ENCODE results near the gene RBM33.

Gene RBM33

GRCh38 chr7:155638366-155638765 is 6.1 kb upstream of the RBM33 start:
- Histone ChIP-seq H3K4me2 (ENCODE audit: insufficient read depth, low read length, poor library complexity, severe bottlenecking) (no peak overlapping the region), H2AFZ (ENCODE audit: low read length) (no peak overlapping the region), H2BK12ac (ENCODE audit: low read length) (no peak overlapping the region), H3K14ac (ENCODE audit: low read length) (no peak overlapping the region), H4K8ac (ENCODE audit: low read depth, low read length) (no peak overlapping the region), H3K23ac (ENCODE audit: low read depth, low read length, poor library complexity) (no peak overlapping the region), H2BK5ac (ENCODE audit: low read length) (no peak overlapping the region), H4K91ac (ENCODE audit: low read depth, low read length, poor library complexity) (no peak overlapping the region), H3K9me3 (replicated peaks in 1 of 2; ENCODE audit: control insufficient read depth in 2 of 2, insufficient read depth in 1 of 2, low read depth in 1 of 2, low read length in 2 of 2) (peaks cover 20 to 63% of the 10 kb centered on the region in 2 donors), H2AK5ac (ENCODE audit: low read depth, low read length) (no peak overlapping the region), H3K27ac (replicated peaks; ENCODE audit: low read length) (no peak overlapping the region), H2BK120ac (ENCODE audit: low read depth, low read length) (no peak overlapping the region), H3K9ac (ENCODE audit: low read depth, low read length, poor library complexity) (no peak overlapping the region), H3K18ac (ENCODE audit: low read length) (no peak overlapping the region), H3K4ac (ENCODE audit: low read length) (no peak overlapping the region), H3K36me3 (replicated peaks in 1 of 2; ENCODE audit: control insufficient read depth in 2 of 2, insufficient read depth in 2 of 2, low read length in 2 of 2) (peaks cover 10 to 27% of the 10 kb centered on the region in 2 donors), H3K27me3 (ENCODE audit: control insufficient read depth in 3 of 3, insufficient read depth in 3 of 3, low read depth in 1 of 3, low read length in 3 of 3) (no peaks in the 10 kb centered on the region), H3K79me1 (ENCODE audit: low read depth, low read length) (no peaks in the 10 kb centered on the region), H2BK15ac (ENCODE audit: low read length) (no peak overlapping the region), H3K4me3 (ENCODE audit: low read length in 2 of 2) (no peak overlapping the region), H3K4me1 (ENCODE audit: control insufficient read depth in 2 of 2, insufficient read depth in 1 of 2, low read depth in 1 of 2, low read length in 2 of 2) (no peaks in the 10 kb centered on the region)
- no peak for DNase-seq (ENCODE audit: low spot score)
- no CpG with 5 or more reads among the region's 6 CpGs for WGBS, 2 donors (ENCODE audit: extremely low coverage in 2 of 2, insufficient read length in 2 of 2, insufficient replicate concordance in 1 of 2)

GRCh38 chr7:155639958-155640520 is 4.4 kb upstream of the RBM33 start:
- H3K18ac ChIP-seq (ENCODE audit: low read length), result no peak overlapping the region
- H3K27ac ChIP-seq (replicated peaks; ENCODE audit: low read length), result no peak overlapping the region
- no peak overlapping the region for H2BK5ac ChIP-seq (ENCODE audit: low read length)
- H3K23ac ChIP-seq (ENCODE audit: low read depth, low read length, poor library complexity), result no peak overlapping the region
- H3K4ac ChIP-seq (ENCODE audit: low read length), result no peak overlapping the region
- H2BK120ac ChIP-seq (ENCODE audit: low read depth, low read length), result no peak overlapping the region
- H3K27me3 ChIP-seq (ENCODE audit: control insufficient read depth in 3 of 3, insufficient read depth in 3 of 3, low read depth in 1 of 3, low read length in 3 of 3), result no peaks in the 10 kb centered on the region
- H2AFZ ChIP-seq (ENCODE audit: low read length), result no peak overlapping the region
- H2BK15ac ChIP-seq (ENCODE audit: low read length), result no peak overlapping the region
- no peak overlapping the region for H3K14ac ChIP-seq (ENCODE audit: low read length)
- no peak overlapping the region for H4K8ac ChIP-seq (ENCODE audit: low read depth, low read length)
- no peak overlapping the region for H2AK5ac ChIP-seq (ENCODE audit: low read depth, low read length)
- H3K36me3 ChIP-seq (replicated peaks in 1 of 2; ENCODE audit: control insufficient read depth in 2 of 2, insufficient read depth in 2 of 2, low read length in 2 of 2), result peaks cover 10 to 27% of the 10 kb centered on the region in 2 donors
- no CpG with 5 or more reads among the region's 1 CpG for WGBS, 2 donors (ENCODE audit: extremely low coverage in 2 of 2, insufficient read length in 2 of 2, insufficient replicate concordance in 1 of 2)
- H2BK12ac ChIP-seq (ENCODE audit: low read length), result no peak overlapping the region
- no peak for DNase-seq (ENCODE audit: low spot score)
- peaks cover 19 to 59% of the 10 kb centered on the region in 2 donors for H3K9me3 ChIP-seq (replicated peaks in 1 of 2; ENCODE audit: control insufficient read depth in 2 of 2, insufficient read depth in 1 of 2, low read depth in 1 of 2, low read length in 2 of 2)
- H3K4me3 ChIP-seq (ENCODE audit: low read length in 2 of 2), result no peak overlapping the region
- H3K4me1 ChIP-seq (ENCODE audit: control insufficient read depth in 2 of 2, insufficient read depth in 1 of 2, low read depth in 1 of 2, low read length in 2 of 2), result no peaks in the 10 kb centered on the region
- no peak overlapping the region for H4K91ac ChIP-seq (ENCODE audit: low read depth, low read length, poor library complexity)
- no peak overlapping the region for H3K4me2 ChIP-seq (ENCODE audit: insufficient read depth, low read length, poor library complexity, severe bottlenecking)
- H3K9ac ChIP-seq (ENCODE audit: low read depth, low read length, poor library complexity), result no peak overlapping the region
- H3K79me1 ChIP-seq (ENCODE audit: low read depth, low read length), result peaks cover 3% of the 10 kb centered on the region

DNA sequence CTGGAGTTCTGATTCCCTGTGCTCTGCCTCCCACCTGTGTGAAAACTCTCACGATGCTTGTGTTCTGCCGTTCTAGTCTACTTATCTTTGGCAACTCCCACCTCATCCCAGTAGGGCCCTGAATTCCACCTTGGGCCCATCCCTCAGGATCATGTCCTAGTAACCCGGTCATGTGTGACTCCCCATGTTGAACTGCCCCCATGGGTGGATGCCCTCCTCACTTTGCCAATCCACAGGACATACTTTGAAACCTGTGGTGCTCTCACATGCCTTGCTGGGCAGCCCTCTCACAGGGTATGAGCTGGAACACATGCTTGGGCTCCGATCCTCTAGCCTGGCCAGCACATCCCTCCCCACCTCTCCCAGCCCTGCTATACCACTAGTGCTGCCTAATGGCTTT is 3.8 kb upstream of the RBM33 start:
- WGBS, 2 donors (ENCODE audit: extremely low coverage in 2 of 2, insufficient read length in 2 of 2, insufficient replicate concordance in 1 of 2), result no CpG with 5 or more reads among the region's 4 CpGs
- no peaks in the 10 kb centered on the region for H3K27me3 ChIP-seq (ENCODE audit: control insufficient read depth in 3 of 3, insufficient read depth in 3 of 3, low read depth in 1 of 3, low read length in 3 of 3)
- peaks cover 19 to 58% of the 10 kb centered on the region in 2 donors for H3K9me3 ChIP-seq (replicated peaks in 1 of 2; ENCODE audit: control insufficient read depth in 2 of 2, insufficient read depth in 1 of 2, low read depth in 1 of 2, low read length in 2 of 2)

GRCh38 chr7:155643804-155644177 is 670 bp upstream of the RBM33 start:
- Histone ChIP-seq H3K36me3 (replicated peaks in 1 of 2; ENCODE audit: control insufficient read depth in 2 of 2, insufficient read depth in 2 of 2, low read length in 2 of 2) (peaks cover 13 to 52% of the 10 kb centered on the region in 2 donors), H2BK5ac (ENCODE audit: low read length) (peak overlapping the region; percentile 43)
- no peak for DNase-seq (ENCODE audit: low spot score)

More for the DNA sequence above, 3.8 kb upstream of the RBM33 start:
- H2BK15ac ChIP-seq (ENCODE audit: low read length), result no peak overlapping the region
- no peak overlapping the region for H3K4me2 ChIP-seq (ENCODE audit: insufficient read depth, low read length, poor library complexity, severe bottlenecking)
- no peak overlapping the region for H2BK5ac ChIP-seq (ENCODE audit: low read length)
- H3K4ac ChIP-seq (ENCODE audit: low read length), result no peak overlapping the region
- no peak overlapping the region for H4K8ac ChIP-seq (ENCODE audit: low read depth, low read length)
- no peak overlapping the region for H3K23ac ChIP-seq (ENCODE audit: low read depth, low read length, poor library complexity)
- H3K27ac ChIP-seq (replicated peaks; ENCODE audit: low read length), result no peak overlapping the region
- no peak overlapping the region for H2BK120ac ChIP-seq (ENCODE audit: low read depth, low read length)
- H3K79me1 ChIP-seq (ENCODE audit: low read depth, low read length), result peaks cover 3% of the 10 kb centered on the region
- no peak overlapping the region for H3K4me3 ChIP-seq (ENCODE audit: low read length in 2 of 2)
- no peak overlapping the region for H3K14ac ChIP-seq (ENCODE audit: low read length)
- H3K18ac ChIP-seq (ENCODE audit: low read length), result no peak overlapping the region
- no peak for DNase-seq (ENCODE audit: low spot score)
- no peak overlapping the region for H4K91ac ChIP-seq (ENCODE audit: low read depth, low read length, poor library complexity)
- no peak overlapping the region for H2AFZ ChIP-seq (ENCODE audit: low read length)
- H2AK5ac ChIP-seq (ENCODE audit: low read depth, low read length), result no peak overlapping the region
- H3K4me1 ChIP-seq (ENCODE audit: control insufficient read depth in 2 of 2, insufficient read depth in 1 of 2, low read depth in 1 of 2, low read length in 2 of 2), result no peaks in the 10 kb centered on the region
- no peak overlapping the region for H3K9ac ChIP-seq (ENCODE audit: low read depth, low read length, poor library complexity)
- no peak overlapping the region for H2BK12ac ChIP-seq (ENCODE audit: low read length)
- H3K36me3 ChIP-seq (replicated peaks in 1 of 2; ENCODE audit: control insufficient read depth in 2 of 2, insufficient read depth in 2 of 2, low read length in 2 of 2), result peaks cover 10 to 27% of the 10 kb centered on the region in 2 donors

More at GRCh38 chr7:155643804-155644177, 670 bp upstream of the RBM33 start:
- Histone ChIP-seq H3K9ac (ENCODE audit: low read depth, low read length, poor library complexity) (peak overlapping the region; percentile 98), H2BK120ac (ENCODE audit: low read depth, low read length) (no peak overlapping the region), H2BK12ac (ENCODE audit: low read length) (no peak overlapping the region), H3K14ac (ENCODE audit: low read length) (peak overlapping the region; percentile 99), H3K18ac (ENCODE audit: low read length) (peak overlapping the region; percentile 99), H4K8ac (ENCODE audit: low read depth, low read length) (no peak overlapping the region), H4K91ac (ENCODE audit: low read depth, low read length, poor library complexity) (peak overlapping the region; percentile 69), H3K9me3 (replicated peaks in 1 of 2; ENCODE audit: control insufficient read depth in 2 of 2, insufficient read depth in 1 of 2, low read depth in 1 of 2, low read length in 2 of 2) (peaks cover 13 to 57% of the 10 kb centered on the region in 2 donors), H3K4me3 (ENCODE audit: low read length in 2 of 2) (peak overlapping the region; percentile 99 to 100), H3K4ac (ENCODE audit: low read length) (no peak overlapping the region), H3K27ac (replicated peaks; ENCODE audit: low read length) (peak overlapping the region; percentile 98), H3K4me1 (ENCODE audit: control insufficient read depth in 2 of 2, insufficient read depth in 1 of 2, low read depth in 1 of 2, low read length in 2 of 2) (peaks cover 0 to 6% of the 10 kb centered on the region in 2 donors), H3K79me1 (ENCODE audit: low read depth, low read length) (peaks cover 3% of the 10 kb centered on the region), H3K4me2 (ENCODE audit: insufficient read depth, low read length, poor library complexity, severe bottlenecking) (peak overlapping the region; percentile 70), H2AK5ac (ENCODE audit: low read depth, low read length) (peak overlapping the region; percentile 51), H3K27me3 (ENCODE audit: control insufficient read depth in 3 of 3, insufficient read depth in 3 of 3, low read depth in 1 of 3, low read length in 3 of 3) (no peaks in the 10 kb centered on the region), H2BK15ac (ENCODE audit: low read length) (peak overlapping the region; percentile 42), H3K23ac (ENCODE audit: low read depth, low read length, poor library complexity) (peak overlapping the region; percentile 83), H2AFZ (ENCODE audit: low read length) (peak overlapping the region; percentile 99)
- WGBS, 2 donors (ENCODE audit: extremely low coverage in 2 of 2, insufficient read length in 2 of 2, insufficient replicate concordance in 1 of 2), result no CpG with 5 or more reads among the region's 32 CpGs
